ENCODE measurements around the gene NFIX.

NFIX gene

GRCh38 chr19:13119627-13120026 is 124.4 kb downstream of the NFIX start:
- no peaks in the 10 kb centered on the region for H3K9me3 Mint-ChIP-seq
- no peak for DNase-seq (ENCODE audit: low spot score in 2 of 2)
- no peak for ATAC-seq
- H3K4me3 Mint-ChIP-seq = peak overlapping the region; percentile 85
- H3K27ac Mint-ChIP-seq = peak overlapping the region; percentile 95
- H3K36me3 Mint-ChIP-seq = peaks cover 60% of the 10 kb centered on the region
- peaks cover 65% of the 10 kb centered on the region for H3K4me1 Mint-ChIP-seq

DNA sequence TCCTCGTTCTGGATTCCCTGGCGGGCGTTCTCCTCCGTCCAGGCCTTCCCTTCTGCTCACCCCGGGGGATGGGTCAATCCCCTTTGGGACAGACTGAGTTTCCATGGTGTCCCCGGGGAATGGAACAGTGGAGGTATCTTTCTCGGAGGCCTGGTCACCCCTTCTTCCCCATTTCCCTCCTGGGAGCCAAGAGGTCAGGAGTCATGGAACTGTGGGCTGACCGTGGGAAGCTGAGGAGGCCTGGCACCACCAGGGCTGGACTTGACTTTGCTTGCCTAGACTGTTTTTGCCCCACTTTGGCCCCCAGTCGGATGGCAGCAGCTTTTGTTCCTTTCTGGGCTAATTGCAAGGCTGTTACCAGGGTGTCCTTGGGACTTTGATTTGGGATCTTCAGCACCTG is 124.8 kb downstream of the NFIX start:
- Mint-ChIP-seq H3K9me3 (no peaks in the 10 kb centered on the region), H3K27ac (peak overlapping the region; percentile 95), H3K36me3 (peaks cover 60% of the 10 kb centered on the region), H3K4me1 (peaks cover 65% of the 10 kb centered on the region), H3K4me3 (peak overlapping the region; percentile 85)
- DNase-seq (ENCODE audit: low spot score in 2 of 2) (no peak), ATAC-seq (no peak)

DNA sequence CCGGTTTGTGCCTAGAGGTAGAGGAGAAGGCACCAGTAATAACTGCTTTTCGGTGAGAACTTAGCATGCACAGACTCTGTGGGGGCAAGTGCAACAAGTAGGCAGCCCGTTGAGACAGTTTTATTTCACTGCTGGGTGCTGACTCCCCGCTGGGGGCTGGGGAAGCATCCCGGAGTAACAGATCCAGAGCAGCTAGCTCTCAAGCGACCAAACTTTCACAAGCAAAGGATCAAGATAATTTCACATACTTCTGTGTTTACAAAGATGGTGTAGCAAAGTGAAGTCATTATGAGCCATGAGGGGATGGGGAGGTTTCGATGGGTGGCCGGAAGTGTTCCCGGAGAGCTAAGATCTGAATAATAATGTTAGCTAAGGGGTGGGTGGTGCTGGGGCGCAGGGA is 125.5 kb downstream of the NFIX start:
- Mint-ChIP-seq H3K27ac (peak overlapping the region; percentile 95), H3K9me3 (no peaks in the 10 kb centered on the region), H3K4me1 (peaks cover 59% of the 10 kb centered on the region), H3K4me3 (peak overlapping the region; percentile 85), H3K36me3 (peaks cover 65% of the 10 kb centered on the region)
- DNase-seq (ENCODE audit: low spot score in 2 of 2) (no peak), ATAC-seq (peak; percentile 35)

- peaks cover 54% of the 10 kb centered on the region for H3K4me1 Mint-ChIP-seq
- no peaks in the 10 kb centered on the region for H3K9me3 Mint-ChIP-seq
- H3K36me3 Mint-ChIP-seq = peaks cover 68% of the 10 kb centered on the region
- peak overlapping the region; percentile 95 for H3K27ac Mint-ChIP-seq
- ATAC-seq (peak; percentile 74), DNase-seq (ENCODE audit: low spot score in 2 of 2) (peak; percentile 32 to 73)
- peak overlapping the region; percentile 85 for H3K4me3 Mint-ChIP-seq
These were observed 126.4 kb downstream of the NFIX start for GRCh38 chr19:13121551-13122274.

DNA sequence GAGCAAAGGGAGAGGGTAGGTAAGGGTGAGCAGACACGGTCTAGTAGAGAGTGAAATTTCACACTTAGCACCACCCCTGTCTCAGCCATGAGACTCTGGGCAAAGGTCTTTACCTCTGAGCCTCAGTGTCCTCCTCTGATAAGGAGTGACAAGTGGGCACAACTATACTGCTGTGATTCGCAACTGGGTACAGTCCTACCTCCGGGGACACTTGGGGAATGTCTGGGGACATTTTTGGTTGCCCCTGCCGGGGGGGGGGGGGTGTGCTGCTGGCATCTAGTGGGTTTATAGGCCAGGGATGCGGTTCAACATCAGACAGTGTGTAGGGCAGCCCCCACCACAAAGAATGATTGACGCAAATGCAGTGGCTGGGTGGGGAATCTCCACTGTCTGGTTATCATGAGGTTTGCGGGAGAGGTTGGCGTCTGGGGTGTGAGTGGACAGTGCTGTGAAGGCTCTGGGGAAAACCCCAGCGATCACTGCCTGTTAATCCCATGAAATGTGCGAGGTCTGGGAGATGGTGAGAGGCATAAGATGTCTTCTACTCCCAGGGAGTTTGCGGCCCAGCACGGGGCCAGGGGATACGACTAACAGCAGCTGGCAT is 127.1 kb downstream of the NFIX start:
- peaks cover 73% of the 10 kb centered on the region for H3K36me3 Mint-ChIP-seq
- peaks cover 52% of the 10 kb centered on the region for H3K4me1 Mint-ChIP-seq
- peak overlapping the region; percentile 85 for H3K4me3 Mint-ChIP-seq
- peak overlapping the region; percentile 95 for H3K27ac Mint-ChIP-seq
- DNase-seq (ENCODE audit: low spot score in 2 of 2) = peak; percentile 25 to 70
- peak; percentile 44 for ATAC-seq
- H3K9me3 Mint-ChIP-seq = no peaks in the 10 kb centered on the region

DNA sequence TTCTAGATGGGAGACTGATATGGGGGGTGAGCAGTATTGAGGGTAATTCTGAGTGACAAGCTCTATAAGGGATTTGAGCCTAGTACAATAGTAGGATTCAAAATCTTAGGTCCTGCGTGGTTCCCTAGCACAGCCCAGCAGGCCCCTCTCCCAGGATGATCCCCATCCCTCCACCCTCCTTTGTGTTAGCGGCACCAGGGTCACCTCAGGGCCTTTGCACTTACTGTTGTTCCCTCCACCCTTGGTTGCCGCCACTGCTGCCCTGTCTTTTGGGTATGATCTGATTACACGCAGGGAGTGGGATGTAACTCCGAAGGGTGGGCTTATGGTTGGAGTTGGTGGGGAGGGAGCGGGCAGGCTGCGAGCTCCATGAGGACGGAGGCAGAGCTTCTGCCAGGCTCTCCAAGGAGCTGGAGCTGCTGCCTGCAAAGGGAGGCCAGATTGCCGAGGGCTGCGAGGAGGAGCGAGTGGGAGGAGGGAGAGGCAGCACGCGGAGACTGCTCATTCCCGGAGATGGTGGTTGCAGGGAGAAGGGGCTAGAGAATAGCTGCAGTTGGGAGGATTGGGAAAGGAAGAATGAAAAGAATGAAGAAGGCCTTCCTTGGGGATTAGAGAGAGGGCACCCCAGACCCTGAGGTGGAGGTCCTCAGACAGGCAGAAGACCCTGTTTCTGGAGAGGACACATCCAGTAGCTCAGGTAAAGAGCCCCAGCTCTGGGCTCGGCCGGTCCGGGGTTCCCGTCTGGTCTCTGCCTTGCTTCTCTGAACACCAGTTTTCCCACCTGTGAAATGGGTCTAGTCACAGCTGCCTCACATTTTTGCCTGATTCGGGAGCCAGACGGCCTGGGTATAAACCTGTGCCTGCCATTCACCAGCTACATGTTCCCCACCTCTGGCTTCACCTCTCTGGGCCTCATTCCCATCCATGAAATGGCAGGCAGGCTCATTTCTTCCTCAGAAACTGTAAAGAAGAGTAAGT is 128.0 kb downstream of the NFIX start:
- DNase-seq (ENCODE audit: low spot score in 2 of 2) (no peak), ATAC-seq (no peak)
- no peaks in the 10 kb centered on the region for H3K9me3 Mint-ChIP-seq
- peaks cover 82% of the 10 kb centered on the region for H3K36me3 Mint-ChIP-seq
- peak overlapping the region; percentile 95 for H3K27ac Mint-ChIP-seq
- peak overlapping the region; percentile 85 for H3K4me3 Mint-ChIP-seq
- H3K4me1 Mint-ChIP-seq = peaks cover 60% of the 10 kb centered on the region

DNA sequence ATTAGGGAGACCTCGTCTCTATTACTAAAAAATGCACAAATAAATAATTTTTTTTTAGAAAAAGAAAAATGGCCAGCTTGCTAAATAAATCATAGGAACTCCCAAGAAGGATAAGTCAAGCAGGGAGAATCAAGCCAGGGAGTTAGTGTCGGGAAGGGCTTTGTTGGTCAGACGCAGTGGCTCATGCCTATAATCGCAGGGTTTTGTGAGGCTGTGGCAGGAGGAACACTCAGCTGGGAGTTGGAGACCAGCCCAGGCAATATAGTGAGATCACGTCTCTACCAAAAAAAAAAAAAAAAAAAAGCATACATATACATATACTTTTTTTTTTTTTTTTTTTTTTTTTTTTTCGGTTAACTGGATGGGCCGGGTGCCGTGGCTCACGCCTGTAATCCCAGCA is 131.8 kb downstream of the NFIX start:
- Mint-ChIP-seq H3K4me1 (peaks cover 52% of the 10 kb centered on the region), H3K36me3 (peaks cover 87% of the 10 kb centered on the region), H3K27ac (no peak overlapping the region), H3K9me3 (no peaks in the 10 kb centered on the region), H3K4me3 (no peak overlapping the region)
- DNase-seq (ENCODE audit: low spot score in 2 of 2) = no peak
- ATAC-seq = no peak

DNA sequence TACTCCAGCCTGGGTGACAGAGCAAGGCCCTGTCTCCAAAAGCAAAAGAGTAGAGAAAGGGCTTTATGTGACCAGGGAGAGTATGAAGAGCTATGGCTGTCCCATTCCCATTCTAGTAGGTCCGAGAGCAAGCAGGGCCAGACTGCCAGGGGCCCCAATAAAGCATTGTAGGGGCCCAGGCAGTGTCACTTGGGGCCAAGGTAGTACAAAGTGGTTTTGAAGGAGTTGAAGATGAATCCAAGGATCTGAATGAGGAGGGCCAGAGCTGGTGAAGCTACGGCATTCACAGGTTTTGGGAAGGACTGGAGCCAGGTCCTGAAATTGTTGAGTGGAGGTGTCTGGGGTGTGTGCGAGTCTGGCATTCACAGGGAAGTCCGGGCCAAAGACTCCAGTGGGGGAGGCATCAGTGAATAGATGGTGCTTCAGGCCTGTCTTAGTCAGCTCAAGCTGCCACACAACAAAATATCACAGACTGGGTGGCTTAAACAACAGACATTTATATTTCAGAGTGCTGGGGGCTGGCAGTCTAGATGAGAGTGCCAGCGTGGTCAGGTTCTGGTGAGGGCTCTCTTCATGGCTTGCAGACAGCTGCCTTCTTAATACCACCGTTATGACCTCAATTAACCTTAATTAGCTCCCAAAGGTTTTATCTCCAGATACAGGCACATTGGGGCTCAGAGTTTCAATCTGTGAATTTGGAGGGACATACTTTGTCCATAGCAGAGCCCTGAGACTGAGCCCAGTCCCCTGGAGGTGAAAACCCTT is 132.7 kb downstream of the NFIX start:
- DNase-seq (ENCODE audit: low spot score in 2 of 2) (no peak), ATAC-seq (no peak)
- peaks cover 87% of the 10 kb centered on the region for H3K36me3 Mint-ChIP-seq
- H3K4me3 Mint-ChIP-seq = no peak overlapping the region
- H3K9me3 Mint-ChIP-seq = no peaks in the 10 kb centered on the region
- H3K4me1 Mint-ChIP-seq = peaks cover 52% of the 10 kb centered on the region
- H3K27ac Mint-ChIP-seq = peak overlapping the region; percentile 84

- H3K9me3 Mint-ChIP-seq = no peaks in the 10 kb centered on the region
- ATAC-seq (no peak), DNase-seq (ENCODE audit: low spot score in 2 of 2) (no peak)
- no peak overlapping the region for H3K4me3 Mint-ChIP-seq
- peak overlapping the region; percentile 84 for H3K27ac Mint-ChIP-seq
- H3K4me1 Mint-ChIP-seq = peaks cover 52% of the 10 kb centered on the region
- H3K36me3 Mint-ChIP-seq = peaks cover 87% of the 10 kb centered on the region
These were observed 133.3 kb downstream of the NFIX start for GRCh38 chr19:13128583-13128982.

GRCh38 chr19:13129384-13129783 is 134.1 kb downstream of the NFIX start:
- ATAC-seq (no peak), DNase-seq (ENCODE audit: low spot score in 2 of 2) (no peak)
- H3K4me1 Mint-ChIP-seq = peaks cover 50% of the 10 kb centered on the region
- H3K27ac Mint-ChIP-seq = peak overlapping the region; percentile 84
- H3K4me3 Mint-ChIP-seq = no peak overlapping the region
- no peaks in the 10 kb centered on the region for H3K9me3 Mint-ChIP-seq
- peaks cover 87% of the 10 kb centered on the region for H3K36me3 Mint-ChIP-seq

DNA sequence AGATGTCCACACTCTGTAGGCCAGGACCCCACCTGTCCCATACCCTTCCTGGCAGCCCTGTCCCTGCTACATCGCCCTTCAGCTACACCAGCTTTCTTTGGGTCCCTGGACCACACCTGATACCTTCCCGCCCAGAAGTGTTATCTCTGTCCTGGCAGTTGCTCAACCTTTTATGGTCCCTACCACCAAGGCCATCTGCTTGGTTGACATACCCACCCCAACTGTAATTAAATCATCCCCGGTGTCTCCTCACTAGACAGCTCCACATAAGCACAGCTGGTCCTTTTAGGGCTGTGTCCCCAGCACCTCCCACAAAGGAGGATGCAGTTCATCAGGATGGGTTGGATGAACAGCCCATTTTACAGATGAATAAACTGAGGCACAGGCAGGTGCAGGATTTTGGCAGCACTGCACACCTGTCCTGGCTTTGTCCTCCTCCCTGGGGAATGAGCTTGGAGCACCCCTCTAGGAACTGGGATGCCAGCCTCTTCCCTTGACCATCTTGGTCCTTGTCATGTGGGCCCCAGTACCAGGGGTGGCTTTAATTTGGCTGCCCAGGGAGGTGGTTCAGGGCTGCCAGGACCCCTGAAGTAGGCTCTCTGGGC is 135.7 kb downstream of the NFIX start:
- Mint-ChIP-seq H3K9me3 (no peaks in the 10 kb centered on the region), H3K4me1 (peaks cover 50% of the 10 kb centered on the region), H3K4me3 (peak overlapping the region; percentile 70), H3K27ac (peak overlapping the region; percentile 90), H3K36me3 (peaks cover 83% of the 10 kb centered on the region)
- no peak for ATAC-seq
- DNase-seq (ENCODE audit: low spot score in 2 of 2) = no peak

DNA sequence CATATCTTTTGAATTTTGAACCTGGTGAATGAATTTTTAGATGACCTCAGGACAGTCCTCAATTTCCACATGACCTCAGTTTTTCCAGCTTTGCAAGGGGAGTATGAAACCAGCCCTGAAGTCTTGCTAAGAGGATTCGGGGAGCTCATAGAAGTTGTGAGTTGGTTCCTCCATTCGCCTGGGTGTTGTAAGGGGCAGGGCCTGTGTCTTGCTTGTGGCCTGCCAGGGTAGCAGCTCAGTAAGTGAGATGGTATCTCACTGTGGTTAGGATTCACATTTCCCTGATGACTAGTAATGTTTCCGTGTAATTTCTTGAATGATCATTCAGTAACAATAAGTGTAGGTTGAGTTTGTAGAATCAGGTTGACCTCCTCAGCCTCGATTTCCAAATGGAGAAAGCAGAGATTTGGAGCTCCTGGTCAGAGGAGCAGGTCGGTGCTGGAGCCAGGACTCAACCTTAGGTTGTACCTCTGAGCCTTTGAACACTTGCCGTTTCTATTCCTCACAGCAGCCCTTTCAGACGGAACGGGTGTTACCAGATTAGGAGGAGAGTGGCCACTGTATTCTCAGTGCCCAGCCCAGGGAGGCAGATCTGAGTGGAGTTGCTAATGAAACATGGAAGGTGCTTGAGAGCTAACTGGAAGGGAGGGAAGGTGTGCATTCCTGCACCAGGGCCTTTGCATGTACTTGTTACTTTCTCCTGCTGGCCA is 137.4 kb downstream of the NFIX start:
- Mint-ChIP-seq H3K36me3 (peaks cover 83% of the 10 kb centered on the region), H3K4me3 (peak overlapping the region; percentile 70), H3K27ac (peak overlapping the region; percentile 90), H3K4me1 (peaks cover 48% of the 10 kb centered on the region), H3K9me3 (no peaks in the 10 kb centered on the region)
- ATAC-seq (peak; percentile 99), DNase-seq (ENCODE audit: low spot score in 2 of 2) (peak; percentile 41 to 82)

DNA sequence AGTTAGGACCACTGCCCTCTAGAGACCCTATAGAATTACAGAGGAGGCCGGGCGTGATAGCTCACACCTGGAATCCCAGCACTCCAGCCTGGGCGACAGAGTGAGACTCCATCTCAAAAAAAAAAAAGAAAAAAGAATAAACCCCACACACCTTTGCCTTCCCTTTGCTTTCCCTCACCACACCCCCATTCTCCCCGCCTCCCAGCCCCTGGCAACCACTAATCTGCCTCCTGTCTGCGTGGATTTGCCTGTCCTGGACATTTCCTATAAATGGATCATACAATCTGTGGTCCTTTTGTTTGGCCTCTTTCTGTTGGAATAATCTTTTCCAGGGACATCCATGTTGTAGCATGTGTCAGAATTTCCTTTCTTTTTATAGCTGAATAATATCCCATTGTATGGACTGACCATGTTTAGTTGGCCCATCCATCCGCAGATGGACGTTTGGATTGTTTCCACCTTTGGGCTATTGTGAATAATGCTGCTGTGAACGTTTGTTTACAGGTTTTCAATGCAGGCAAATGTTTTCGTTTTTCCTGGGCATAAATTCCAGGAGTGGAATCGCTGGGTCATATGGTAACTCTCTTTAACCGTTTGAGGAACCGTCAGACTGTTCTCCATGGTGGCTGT is 138.1 kb downstream of the NFIX start:
- ATAC-seq (no peak), DNase-seq (ENCODE audit: low spot score in 2 of 2) (no peak)
- no peaks in the 10 kb centered on the region for H3K9me3 Mint-ChIP-seq
- peak overlapping the region; percentile 70 for H3K4me3 Mint-ChIP-seq
- H3K36me3 Mint-ChIP-seq = peaks cover 83% of the 10 kb centered on the region
- peak overlapping the region; percentile 90 for H3K27ac Mint-ChIP-seq
- H3K4me1 Mint-ChIP-seq = peaks cover 41% of the 10 kb centered on the region

All from stimulated activated effector memory CD8-positive, alpha-beta T cell treated with anti-CD3 and anti-CD28 coated beads, Interleukin-12 subunit alpha, Interleukin-12 subunit beta, amount 100 ng/mL, for 72 hours (primary cell).